WTC11 (cell line): ENCODE data around the gene TFEC. TPM values are rescaled to one million over a fixed set of nuclear protein-coding genes. Genes with fewer than 3 reads are reported as not detected.

Experiments used
- ATAC-seq: fragments of 200-7000 bp; cut with Tn5 transposase; 2 replicates; pipeline ENCODE4 v1.10.0; 2021; ENCODE audit warnings: mild to moderate bottlenecking, moderate library complexity
- CTCF ChIA-PET: fragments of 300-600 bp; sonication (Branson Sonifier 250); formaldehyde crosslinking; loops from one replicate; lab custom pipeline; 2021; ENCODE audit warnings: antibody characterized with exemption; lab: Charles Lee
- POLR2A ChIA-PET: fragments of 350-600 bp; sonication (Branson Sonifier 250); formaldehyde crosslinking; loops from one replicate; lab custom pipeline; 2021; ENCODE audit warnings: antibody characterized with exemption; lab: Charles Lee
- DNase-seq: peaks from one replicate; pipeline ENCODE4 v3.0.0; 2021; ENCODE audit warnings: low spot score
- H3K27ac Mint-ChIP-seq: 2 replicates; pipeline ENCODE4 v1.8.0; 2021; ENCODE audit warnings: mixed read lengths
- H3K27me3 Mint-ChIP-seq: 2 replicates; pipeline ENCODE4 v1.8.0; 2021; ENCODE audit warnings: low read depth, mild to moderate bottlenecking, moderate library complexity, mixed read lengths
- H3K36me3 Mint-ChIP-seq: 2 replicates; pipeline ENCODE4 v1.8.0; 2021; ENCODE audit warnings: mixed read lengths
- H3K4me1 Mint-ChIP-seq: 2 replicates; pipeline ENCODE4 v1.8.0; 2022; ENCODE audit warnings: mixed read lengths
- H3K4me3 Mint-ChIP-seq: 2 replicates; pipeline ENCODE4 v1.8.0; 2021; ENCODE audit warnings: mild to moderate bottlenecking, moderate library complexity, mixed read lengths
- H3K9me3 Mint-ChIP-seq: 2 replicates; pipeline ENCODE4 v1.8.0; 2021; ENCODE audit warnings: mixed read lengths
- AFF4 ChIP-seq: sonication (generic); formaldehyde crosslinking; IDR thresholded peaks from 2 replicates; pipeline ENCODE4 v1.8.1; 2023; ENCODE audit warnings: mild to moderate bottlenecking, missing genetic modification reagents, borderline replicate concordance
- ATF2 ChIP-seq: sonication (generic); formaldehyde crosslinking; IDR thresholded peaks from 2 replicates; pipeline ENCODE4 v1.8.1; 2022; ENCODE audit warnings: low read depth, missing genetic modification reagents, borderline replicate concordance
- CBFB ChIP-seq: sonication (generic); formaldehyde crosslinking; IDR thresholded peaks from 2 replicates; pipeline ENCODE4 v1.8.1; 2022; ENCODE audit warnings: mild to moderate bottlenecking, low read depth, missing genetic modification reagents
- CREM ChIP-seq: sonication (generic); formaldehyde crosslinking; IDR thresholded peaks from 2 replicates; pipeline ENCODE4 v1.8.1; 2022; ENCODE audit warnings: mild to moderate bottlenecking, missing genetic modification reagents, moderate library complexity
- E2F1 ChIP-seq: sonication (generic); formaldehyde crosslinking; IDR thresholded peaks from 2 replicates; pipeline ENCODE4 v1.8.0; 2022; ENCODE audit warnings: mild to moderate bottlenecking, missing genetic modification reagents
- ELF4 ChIP-seq: sonication (generic); formaldehyde crosslinking; IDR thresholded peaks from 2 replicates; pipeline ENCODE4 v1.8.1; 2022; ENCODE audit warnings: low read depth, mild to moderate bottlenecking, moderate library complexity, missing genetic modification reagents
- HMGA2 ChIP-seq: fragments of 250-450 bp; sonication (Bioruptor Pico); IDR thresholded peaks from 2 replicates; pipeline ENCODE4 v1.4.0; 2021; ENCODE audit warnings: mild to moderate bottlenecking, moderate library complexity
- IRF1 ChIP-seq: sonication (generic); formaldehyde crosslinking; IDR thresholded peaks from 2 replicates; pipeline ENCODE4 v1.8.0; 2023; ENCODE audit warnings: missing genetic modification reagents
- IRF2 ChIP-seq: sonication (generic); formaldehyde crosslinking; IDR thresholded peaks from 2 replicates; pipeline ENCODE4 v1.8.0; 2022; ENCODE audit warnings: low read depth, missing genetic modification reagents, borderline replicate concordance
- MLX ChIP-seq: sonication (generic); formaldehyde crosslinking; IDR thresholded peaks from 2 replicates; pipeline ENCODE4 v1.8.1; 2023; ENCODE audit warnings: mild to moderate bottlenecking, missing genetic modification reagents, moderate library complexity
- NFATC4 ChIP-seq: fragments of 250-450 bp; sonication (Bioruptor Pico); IDR thresholded peaks from 2 replicates; pipeline ENCODE4 v1.9.0; 2021; ENCODE audit warnings: mild to moderate bottlenecking
- SMAD4 ChIP-seq: sonication (generic); formaldehyde crosslinking; IDR thresholded peaks from 2 replicates; pipeline ENCODE4 v1.8.0; 2022; ENCODE audit warnings: mild to moderate bottlenecking, missing genetic modification reagents
- SP1 ChIP-seq: sonication (generic); formaldehyde crosslinking; conservative IDR thresholded peaks from 2 replicates; pipeline ENCODE4 v1.8.1; 2022; ENCODE audit warnings: missing genetic modification reagents
- USF1 ChIP-seq: sonication (generic); formaldehyde crosslinking; IDR thresholded peaks from 2 replicates; pipeline ENCODE4 v1.8.0; 2022; ENCODE audit warnings: mild to moderate bottlenecking, missing genetic modification reagents
- ZBTB43 ChIP-seq: sonication (generic); formaldehyde crosslinking; IDR thresholded peaks from 2 replicates; pipeline ENCODE4 v1.8.1; 2023; ENCODE audit warnings: mild to moderate bottlenecking, missing genetic modification reagents
- ZNF263 ChIP-seq: sonication (generic); formaldehyde crosslinking; IDR thresholded peaks from 2 replicates; pipeline ENCODE4 v1.8.1; 2022; ENCODE audit warnings: low read depth, mild to moderate bottlenecking, moderate library complexity, missing genetic modification reagents
- ZNF281 ChIP-seq: sonication (generic); formaldehyde crosslinking; IDR thresholded peaks from 2 replicates; pipeline ENCODE4 v1.8.0; 2023; ENCODE audit warnings: mild to moderate bottlenecking, missing genetic modification reagents
- ZNF512 ChIP-seq: sonication (generic); formaldehyde crosslinking; IDR thresholded peaks from 2 replicates; pipeline ENCODE4 v1.8.1; 2022; ENCODE audit warnings: missing genetic modification reagents, borderline replicate concordance
- total RNA-seq: library from RNA; stranded (reverse); gene quantifications from 3 replicates; pipeline ENCODE4 v1.2.3, GENCODE V29; 2021

The TFEC gene
- total RNA-seq, 1 experiment from 2014 or later = 0.17 TPM

- Mint-ChIP-seq H3K27ac (no peak overlapping the region; the same call in 1 of the 2 replicates), H3K4me3 (no peak overlapping the region), H3K9me3 (peaks cover 42% of the 10 kb centered on the region), H3K36me3 (no peaks in the 10 kb centered on the region), H3K4me1 (no peaks in the 10 kb centered on the region), H3K27me3 (no peaks in the 10 kb centered on the region)
- POLR2A ChIA-PET = no interaction called here
- CTCF ChIA-PET = no interaction called here
- ATAC-seq = no peak; the same call in 1 of the 2 replicates
- no peak for TF ChIP-seq NFATC4 (CRISPR knock-in tag)
- TF ChIP-seq IRF2 = no peak
- no peak for TF ChIP-seq MLX (CRISPR knock-in tag)
- no peak for TF ChIP-seq SP1 (CRISPR knock-in tag)
- TF ChIP-seq HMGA2 = no peak
- peak; percentile 17 for DNase-seq
These were observed 45.0 kb upstream of the TFEC start for GRCh38 chr7:116075351-116076145.

GRCh38 chr7:116071629-116072028 is 41.1 kb upstream of the TFEC start:
- Mint-ChIP-seq H3K27ac (no peak overlapping the region), H3K9me3 (peaks cover 16% of the 10 kb centered on the region), H3K4me3 (no peak overlapping the region), H3K27me3 (no peaks in the 10 kb centered on the region), H3K36me3 (no peaks in the 10 kb centered on the region), H3K4me1 (no peaks in the 10 kb centered on the region)
- ChIA-PET POLR2A (no interaction called here), CTCF (no interaction called here)
- ATAC-seq = no peak
- DNase-seq = no peak
- TF ChIP-seq ATF2 (no peak), ZBTB43 (no peak), ZNF263 (CRISPR knock-in tag) (no peak), CREM (CRISPR knock-in tag) (no peak), ZNF512 (CRISPR knock-in tag) (no peak), USF1 (no peak), SMAD4 (CRISPR knock-in tag) (no peak), ZNF281 (CRISPR knock-in tag) (no peak), AFF4 (CRISPR knock-in tag) (no peak), E2F1 (no peak), CBFB (CRISPR knock-in tag) (no peak), IRF1 (CRISPR knock-in tag) (no peak), ELF4 (CRISPR knock-in tag) (no peak)
